Stimulated activated CD8-positive, alpha-beta memory T cell treated with anti-CD3 and anti-CD28 coated beads, Interleukin-7, amount 100 ng/mL, for 24 hours (primary cell): ENCODE data around the gene ARHGAP1.

Experiments
- DNase-seq: peaks from one replicate; pipeline ENCODE4 v3.0.0-alpha.2; 2020; ENCODE audit warnings: low read depth

The ARHGAP1 gene

DNA sequence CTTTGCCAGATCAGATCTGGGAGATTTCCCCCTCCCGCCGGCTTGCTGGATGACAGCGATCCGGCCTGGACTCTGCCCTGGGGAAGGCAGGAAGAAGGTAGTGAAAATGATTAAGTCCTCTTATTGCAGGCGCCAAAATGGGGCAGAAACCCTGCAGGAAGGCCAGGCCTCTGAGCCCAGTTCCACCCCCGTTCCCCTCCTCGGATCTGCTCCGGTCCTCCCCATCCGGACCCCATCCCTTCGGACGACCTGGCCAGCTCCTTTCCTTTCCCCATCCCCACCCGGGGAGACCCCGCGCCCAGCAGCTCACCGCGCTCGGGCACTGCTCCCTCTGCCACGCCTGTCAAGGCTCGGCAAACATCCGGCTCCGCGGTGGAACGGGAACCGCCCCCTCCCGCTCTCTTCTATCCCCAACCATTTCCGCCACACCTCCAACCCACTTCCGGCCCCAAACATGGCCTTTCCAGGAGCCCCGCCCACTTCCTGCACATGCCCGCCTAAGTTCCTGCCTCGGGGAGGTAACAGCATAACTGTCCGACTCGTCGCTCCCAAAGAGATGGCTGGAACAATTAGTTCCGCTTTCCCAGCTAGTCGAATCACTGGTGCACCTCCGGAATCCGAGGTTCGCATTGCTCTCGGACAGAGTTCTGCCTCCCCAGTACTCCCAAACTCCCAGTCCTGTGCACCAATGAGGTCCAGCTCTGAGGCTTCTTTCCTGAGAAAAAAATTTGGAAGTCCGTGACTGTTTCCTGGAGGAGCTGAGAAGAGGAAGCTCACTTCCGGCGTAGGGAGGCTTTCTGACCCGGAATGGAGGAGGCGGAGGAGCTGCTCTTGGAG lies at the start of gene ARHGAP1, which contains the start of gene ZNF408:
ARHGAP1 (minus strand) TSS at position 379 of the 837 bp plus-strand sequence. CDS start 4,512 bp downstream, outside the sequence.
ZNF408 (plus strand) TSS at position 791 of the 837 bp plus-strand sequence; CDS start at position 808, 17 bp downstream.
- peak; percentile 99 for DNase-seq

DNA sequence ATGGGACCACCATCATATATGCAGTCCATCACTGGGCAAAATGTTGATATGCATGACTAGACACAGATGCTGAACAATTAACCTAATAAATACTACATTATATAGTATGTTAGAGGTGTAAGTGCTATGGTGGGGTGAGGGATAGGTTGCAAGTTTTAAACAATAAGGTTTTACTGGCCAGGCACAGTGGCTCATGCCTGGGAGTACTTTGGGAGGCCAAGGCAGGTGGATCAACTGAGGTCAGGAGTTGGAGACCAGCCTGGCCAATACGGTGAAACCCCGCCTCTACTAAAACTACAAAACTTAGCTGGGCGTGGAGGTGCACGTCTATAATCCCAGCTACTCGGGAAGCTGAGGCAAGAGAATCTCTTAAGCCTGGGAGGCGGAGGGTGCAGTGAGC lies 46.7 kb upstream of the ARHGAP1 start:
- no peak for DNase-seq

DNA sequence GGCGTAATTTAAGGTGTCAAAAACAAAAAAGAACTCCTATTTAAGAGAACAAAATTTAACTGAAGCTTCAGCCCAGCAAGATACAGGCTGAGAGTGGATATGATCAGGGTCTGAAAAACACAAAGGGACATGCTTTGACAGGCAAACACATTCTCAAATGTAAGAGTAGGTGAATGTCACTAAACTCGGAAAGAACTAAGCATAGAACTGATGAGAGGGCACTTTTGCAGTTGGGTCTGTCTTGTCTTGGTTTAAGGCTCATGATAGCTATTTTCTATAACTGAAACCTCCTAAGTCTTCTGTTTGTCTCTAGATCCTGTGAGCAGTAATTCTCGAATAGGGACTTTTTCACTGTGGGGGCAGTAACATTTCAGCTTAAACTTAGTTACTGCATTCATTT lies 45.6 kb upstream of the ARHGAP1 start:
- DNase-seq: no peak

DNA sequence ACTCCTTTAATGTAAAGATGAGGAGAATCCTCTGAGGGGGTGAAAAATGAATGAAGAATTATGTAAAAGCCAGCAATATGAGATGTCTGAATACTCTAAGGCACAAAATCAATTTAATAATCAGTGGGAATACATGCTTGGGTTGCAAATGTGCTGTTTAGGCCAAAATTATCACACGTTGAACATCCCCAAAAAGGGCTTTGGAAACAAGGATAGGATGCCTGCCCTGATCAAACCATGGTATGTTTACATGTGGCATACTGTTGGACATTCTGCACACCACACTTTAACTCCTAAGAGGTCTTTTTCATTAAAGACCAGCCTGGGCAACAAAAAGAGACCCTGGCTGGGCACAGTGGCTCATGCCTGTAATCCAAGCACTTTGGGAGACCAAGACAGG lies 44.9 kb upstream of the ARHGAP1 start:
- DNase-seq: no peak

DNA sequence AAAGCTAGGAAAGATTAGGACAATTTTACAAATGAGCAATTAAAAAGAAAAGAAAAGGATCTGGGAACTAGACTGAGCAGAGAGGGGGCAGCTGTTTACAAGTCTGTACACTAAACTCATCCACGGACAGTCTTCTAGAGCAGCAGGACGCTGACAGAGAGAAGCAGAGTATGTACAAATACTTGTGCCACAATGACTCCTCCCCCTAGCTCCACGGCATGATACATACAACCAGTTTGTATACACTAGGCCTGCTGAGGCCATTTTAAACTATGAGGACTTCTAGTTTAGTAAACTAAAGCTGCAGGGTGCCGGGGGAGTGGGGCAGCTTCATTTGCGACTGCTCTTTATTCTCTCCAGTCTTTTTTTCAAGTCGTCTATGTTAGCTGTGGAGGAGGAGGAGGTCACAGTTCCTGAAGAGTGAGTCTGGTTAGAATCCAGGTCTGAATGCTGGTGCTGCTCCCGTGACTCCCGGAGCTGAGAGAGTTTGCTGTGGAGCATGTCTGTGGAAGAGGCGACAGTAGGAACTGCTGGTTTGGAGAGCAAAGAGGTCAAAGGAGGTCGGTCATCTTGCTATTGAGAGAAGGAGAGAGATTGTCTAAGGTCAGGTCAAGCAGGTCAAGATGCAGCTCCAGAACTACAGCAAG lies 43.4 kb upstream of the ARHGAP1 start:
- no peak for DNase-seq

DNA sequence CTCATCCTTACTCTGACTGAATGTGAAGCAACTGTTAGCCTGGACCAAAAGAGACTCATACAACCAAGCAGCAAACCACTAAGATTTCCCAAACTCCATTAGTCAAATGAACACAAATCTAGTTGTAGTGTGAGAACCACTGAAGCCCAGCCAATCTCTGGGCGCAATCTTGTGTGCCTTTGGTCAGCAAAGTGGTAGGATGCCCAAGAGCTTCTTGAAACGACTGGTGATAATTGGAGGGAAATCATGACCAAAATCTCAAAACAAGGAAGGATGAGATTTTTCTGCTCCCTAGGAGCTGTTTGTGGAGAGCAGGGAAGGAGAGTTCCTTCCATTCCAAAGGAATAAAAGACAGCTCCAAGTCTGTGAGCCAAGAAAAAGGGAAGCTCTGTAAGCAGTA lies 42.6 kb upstream of the ARHGAP1 start:
- DNase-seq: no peak

DNA sequence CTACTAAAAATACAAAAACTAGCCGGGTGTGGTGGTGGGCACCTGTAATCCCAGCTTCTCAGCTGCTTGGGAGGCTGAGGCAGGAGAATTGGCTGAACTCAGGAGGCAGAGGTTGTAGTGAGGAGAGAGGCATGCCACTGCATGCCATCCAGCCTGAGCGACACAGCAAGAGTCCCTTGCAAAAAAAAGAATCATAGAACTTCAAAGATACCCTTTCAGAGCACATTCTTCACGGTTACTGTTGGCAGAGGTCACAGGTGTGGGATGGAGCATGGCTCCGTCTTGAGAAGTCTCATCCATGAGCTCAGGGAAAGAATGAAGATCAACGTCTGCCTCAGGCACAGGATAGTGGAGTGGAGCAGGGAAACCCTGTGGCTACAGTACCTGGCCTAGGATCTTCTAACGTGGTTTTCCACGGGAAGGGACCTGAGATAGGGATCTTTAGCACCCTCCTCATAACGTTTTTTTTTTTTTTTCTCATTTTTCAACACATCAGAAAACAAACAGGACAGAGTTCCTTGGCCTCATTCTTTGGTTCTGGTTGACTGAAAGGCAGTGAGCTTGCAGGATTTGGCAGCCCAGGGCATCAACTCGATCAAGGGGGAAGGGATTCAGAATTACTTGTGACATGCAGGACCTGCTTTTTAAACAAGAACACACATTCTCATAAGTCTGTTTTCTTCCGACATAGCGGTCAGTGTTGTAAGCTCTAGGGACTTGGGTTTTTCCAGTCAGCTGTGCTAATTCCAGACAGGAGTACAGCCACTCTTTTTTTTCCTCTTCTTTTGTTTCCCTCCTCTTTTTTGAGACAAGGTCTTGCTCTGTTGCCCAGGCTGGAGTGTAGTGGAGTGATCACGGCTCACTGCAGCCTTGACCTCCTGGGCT lies 41.4 kb upstream of the ARHGAP1 start:
- no peak for DNase-seq

DNA sequence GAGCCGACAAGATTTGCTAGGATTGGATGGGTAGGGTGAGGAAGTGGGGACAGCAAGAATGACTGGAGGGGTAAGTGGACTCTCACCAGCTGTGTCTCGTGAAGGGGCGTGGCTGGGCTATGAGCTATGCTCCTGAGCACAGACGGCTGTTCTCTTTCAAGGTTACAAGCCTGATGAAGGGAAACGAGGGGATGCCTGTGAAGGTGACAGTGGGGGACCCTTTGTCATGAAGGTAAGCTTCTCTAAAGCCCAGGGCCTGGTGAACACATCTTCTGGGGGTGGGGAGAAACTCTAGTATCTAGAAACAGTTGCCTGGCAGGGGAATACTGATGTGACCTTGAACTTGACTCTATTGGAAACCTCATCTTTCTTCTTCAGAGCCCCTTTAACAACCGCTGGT lies 38.5 kb upstream of the ARHGAP1 start:
- DNase-seq: no peak

DNA sequence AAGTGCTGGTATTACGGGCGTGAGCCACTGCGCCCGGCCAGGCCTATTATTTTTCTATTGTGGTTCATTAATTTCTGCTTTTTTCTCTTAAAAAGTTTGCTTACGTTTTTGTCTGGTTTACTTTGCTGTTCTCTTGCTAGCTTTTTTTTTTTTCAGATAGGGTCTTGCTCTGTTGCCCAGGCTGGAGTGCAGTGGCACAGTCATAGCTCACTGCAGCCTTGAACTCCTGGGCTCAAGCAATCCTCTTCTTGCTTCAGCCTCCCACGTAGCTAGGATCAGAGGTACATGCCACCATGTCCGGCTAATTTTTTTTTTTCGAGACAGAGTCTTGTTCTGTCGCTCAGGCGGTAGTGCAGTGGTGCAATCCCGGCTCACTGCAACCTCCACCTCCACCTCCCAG lies 37.3 kb upstream of the ARHGAP1 start:
- DNase-seq: no peak

DNA sequence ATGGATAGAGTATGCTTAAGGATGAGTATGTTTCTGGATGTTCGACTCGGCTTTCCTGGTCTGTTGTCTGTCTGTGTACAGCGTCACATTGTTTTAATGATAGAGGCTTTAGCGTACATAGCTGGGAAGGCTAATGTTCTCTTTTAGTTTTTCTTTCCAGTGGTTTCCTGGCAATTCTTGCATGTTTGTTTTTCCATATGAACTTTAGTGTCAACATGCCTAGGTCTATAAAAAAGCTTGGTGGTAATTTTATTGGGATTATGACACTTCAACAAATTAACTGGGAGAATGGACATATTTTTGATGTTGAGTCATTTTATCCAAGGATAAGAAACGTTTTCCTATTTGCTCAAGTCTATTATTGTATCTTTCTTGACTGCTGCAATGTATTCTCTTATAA lies 36.2 kb upstream of the ARHGAP1 start:
- DNase-seq: no peak

DNA sequence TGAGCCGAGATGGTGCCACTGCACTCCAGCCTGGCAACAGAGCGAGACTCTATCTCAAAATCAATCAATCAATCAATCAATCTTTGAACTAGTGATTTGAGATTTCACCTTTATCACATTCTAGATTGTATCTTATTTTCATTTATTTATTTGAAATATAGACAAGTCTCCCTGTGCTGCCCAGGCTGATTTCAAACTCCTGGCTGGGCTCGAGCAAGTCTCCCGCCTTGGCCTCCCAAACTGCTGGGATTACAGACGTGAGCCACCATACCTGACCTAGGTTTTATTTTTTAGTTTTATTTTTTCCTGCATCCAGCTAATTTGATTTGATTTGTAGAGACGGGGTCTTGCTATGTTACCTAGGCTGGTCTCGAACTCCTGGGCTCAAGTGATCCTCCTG lies 35.7 kb upstream of the ARHGAP1 start:
- no peak for DNase-seq

DNA sequence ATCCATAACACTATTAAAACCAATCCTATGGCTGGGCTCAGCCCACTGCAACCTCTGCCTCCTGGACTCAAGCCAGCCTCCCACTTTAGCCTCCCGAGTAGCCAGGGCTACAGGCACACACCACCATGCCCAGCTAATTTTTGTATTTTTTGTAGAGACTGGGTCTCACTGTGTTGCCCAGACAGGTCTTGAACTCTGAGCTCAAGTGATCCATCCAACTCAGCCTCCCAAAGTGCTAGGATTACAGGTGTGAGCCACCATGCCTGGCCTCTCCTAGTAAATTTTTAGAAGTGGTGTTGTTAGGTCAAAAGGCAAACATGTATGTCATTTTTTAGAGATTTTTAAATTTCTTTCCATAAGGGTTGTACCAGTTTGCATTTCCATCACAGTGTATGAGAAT lies 32.8 kb upstream of the ARHGAP1 start:
- DNase-seq: no peak

DNA sequence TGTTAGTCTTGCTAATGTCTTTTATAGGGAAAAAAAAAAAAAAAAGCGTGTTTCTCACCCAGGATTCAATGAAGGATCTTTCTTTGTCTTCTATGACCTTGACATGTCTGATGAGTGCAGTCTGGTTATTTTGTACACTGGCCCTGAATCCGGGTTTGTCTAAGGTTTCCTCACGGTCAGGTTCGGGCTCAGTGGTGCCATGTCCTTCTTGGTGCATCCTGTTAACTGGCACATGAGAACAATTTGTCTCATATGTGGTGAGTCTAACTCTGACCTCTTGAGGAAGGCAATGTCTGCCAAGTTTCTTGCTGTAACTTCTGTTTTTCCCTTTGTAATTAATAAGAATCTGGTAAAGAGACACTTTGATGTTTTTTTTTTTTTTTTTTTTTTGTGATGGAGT lies 31.1 kb upstream of the ARHGAP1 start:
- no peak for DNase-seq

DNA sequence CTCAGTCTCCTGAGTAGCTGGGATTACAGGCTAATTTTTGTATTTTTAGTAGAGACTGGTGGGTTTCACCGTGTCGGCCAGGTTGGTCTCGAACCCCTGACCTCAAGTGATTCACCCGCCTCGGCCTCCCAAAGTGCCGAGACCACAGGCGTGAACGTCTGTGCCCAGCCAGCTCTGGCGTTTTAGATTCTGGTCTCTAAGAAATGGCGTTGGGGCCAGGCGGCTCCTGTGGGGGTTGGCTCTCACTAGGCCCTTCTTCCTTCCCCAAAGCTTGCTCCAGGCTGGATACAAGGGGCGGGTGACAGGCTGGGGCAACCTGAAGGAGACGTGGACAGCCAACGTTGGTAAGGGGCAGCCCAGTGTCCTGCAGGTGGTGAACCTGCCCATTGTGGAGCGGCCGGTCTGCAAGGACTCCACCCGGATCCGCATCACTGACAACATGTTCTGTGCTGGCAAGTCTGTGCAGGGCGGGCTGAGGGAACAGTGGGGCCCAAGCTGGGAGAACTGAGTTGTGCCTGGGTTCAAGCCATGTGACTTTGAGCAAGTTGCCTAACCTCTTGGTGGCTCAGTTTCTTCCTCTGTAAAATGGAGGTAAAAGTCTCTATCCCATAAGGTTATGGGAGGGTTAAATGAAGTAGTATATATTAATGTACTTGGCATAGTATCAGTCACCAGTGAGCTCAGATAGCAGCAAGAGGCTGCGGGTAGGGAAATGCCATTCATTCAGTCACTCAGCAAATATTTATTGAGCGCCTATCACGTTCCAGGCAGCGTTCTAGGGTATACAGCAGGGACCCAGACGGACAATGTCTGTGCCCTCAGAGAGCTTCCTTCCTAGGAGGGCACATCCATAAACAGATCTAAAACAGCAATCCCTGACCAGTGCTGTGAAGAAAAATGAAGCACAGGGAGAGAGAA lies 28.9 kb upstream of the ARHGAP1 start:
- DNase-seq: no peak

DNA sequence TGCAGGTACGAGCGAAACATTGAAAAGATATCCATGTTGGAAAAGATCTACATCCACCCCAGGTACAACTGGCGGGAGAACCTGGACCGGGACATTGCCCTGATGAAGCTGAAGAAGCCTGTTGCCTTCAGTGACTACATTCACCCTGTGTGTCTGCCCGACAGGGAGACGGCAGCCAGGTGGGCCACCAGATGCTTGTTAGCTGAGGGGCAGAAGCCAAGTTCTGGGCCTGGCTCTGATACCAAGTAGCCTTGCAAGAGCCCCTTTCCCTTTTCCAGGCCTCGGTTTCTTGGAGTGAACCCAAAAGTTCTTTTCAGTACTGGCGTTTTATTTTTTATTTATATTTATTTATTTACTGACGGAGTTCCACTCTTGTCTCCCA lies 28.2 kb upstream of the ARHGAP1 start:
- DNase-seq: no peak

DNA sequence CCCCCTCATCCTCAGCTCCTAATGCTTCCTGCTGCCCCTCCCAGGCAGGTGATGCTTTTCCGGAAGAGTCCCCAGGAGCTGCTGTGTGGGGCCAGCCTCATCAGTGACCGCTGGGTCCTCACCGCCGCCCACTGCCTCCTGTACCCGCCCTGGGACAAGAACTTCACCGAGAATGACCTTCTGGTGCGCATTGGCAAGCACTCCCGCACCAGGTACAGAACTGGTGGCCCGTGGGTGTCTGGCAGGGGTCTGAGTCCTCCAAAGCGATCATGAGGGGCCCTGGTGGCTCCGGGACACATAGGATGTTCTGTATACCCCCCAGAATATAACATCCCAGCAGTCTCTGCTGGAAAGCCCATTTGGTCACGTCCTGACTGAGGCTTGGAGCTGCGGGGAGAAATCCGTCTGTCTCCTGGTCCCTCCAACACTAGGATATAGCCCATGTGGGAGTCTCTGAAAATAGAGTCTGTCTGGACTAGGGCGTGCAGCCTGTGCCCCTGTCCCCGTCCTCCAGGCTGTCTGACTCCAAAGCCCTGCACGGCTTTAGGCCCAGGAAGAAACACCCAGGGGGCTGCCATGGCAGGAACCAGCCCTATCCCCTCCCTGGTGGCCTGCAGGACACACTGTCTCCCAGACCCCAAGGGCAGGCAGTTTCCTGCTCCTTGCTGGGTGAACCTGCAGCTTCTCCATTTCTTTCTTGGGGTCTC lies 27.7 kb upstream of the ARHGAP1 start:
- no peak for DNase-seq

DNA sequence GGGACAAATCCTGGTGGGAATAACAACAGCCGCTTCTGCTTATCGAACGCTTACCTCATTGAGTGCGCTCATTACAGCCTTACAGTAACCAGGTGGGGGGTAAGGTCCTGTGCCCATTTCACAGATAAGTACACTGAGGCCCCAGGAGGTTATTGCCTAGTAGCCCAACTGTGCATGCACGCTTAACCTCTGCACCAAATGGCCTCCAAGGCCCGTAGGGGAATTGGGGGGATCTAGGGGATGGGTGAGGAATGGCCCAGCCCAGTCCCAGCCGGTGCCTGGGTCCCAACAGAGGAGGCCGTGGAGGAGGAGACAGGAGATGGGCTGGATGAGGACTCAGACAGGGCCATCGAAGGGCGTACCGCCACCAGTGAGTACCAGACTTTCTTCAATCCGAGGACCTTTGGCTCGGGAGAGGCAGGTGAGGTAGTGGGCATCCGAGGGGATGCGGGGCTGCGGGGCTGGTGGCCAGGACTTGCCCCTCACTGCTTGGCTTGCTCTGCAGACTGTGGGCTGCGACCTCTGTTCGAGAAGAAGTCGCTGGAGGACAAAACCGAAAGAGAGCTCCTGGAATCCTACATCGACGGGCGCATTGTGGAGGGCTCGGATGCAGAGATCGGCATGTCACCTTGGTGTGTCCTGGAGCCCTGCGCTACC lies 25.9 kb upstream of the ARHGAP1 start:
- no peak for DNase-seq

DNA sequence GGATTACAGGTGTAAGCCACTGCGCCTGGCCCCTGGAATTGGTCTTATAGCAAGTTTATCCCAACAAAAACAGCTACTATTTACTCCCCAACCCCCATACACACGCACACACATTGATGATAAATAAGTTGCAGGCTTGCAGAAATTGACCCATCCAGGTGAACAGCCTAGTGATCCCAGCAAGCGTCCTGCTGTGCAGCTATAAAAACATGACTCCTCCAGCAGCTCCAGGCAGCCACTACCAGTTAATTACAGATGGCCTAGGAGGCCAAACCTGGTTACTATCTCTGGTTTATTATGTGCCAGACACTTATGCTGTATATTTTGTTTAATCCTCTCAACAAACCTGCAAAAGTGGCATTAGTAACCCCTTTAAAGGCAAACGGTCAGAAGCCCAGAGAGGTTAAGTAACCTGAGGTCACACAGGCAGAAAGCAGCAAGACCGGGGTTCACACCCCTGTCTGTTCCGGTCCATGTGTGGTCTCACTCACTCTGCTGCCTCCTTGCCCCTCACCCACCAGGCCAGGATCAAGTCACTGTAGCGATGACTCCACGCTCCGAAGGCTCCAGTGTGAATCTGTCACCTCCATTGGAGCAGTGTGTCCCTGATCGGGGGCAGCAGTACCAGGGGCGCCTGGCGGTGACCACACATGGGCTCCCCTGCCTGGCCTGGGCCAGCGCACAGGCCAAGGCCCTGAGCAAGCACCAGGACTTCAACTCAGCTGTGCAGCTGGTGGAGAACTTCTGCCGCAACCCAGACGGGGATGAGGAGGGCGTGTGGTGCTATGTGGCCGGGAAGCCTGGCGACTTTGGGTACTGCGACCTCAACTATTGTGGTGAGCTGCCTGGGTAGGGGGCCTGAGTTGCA lies 25.2 kb upstream of the ARHGAP1 start:
- no peak for DNase-seq

DNA sequence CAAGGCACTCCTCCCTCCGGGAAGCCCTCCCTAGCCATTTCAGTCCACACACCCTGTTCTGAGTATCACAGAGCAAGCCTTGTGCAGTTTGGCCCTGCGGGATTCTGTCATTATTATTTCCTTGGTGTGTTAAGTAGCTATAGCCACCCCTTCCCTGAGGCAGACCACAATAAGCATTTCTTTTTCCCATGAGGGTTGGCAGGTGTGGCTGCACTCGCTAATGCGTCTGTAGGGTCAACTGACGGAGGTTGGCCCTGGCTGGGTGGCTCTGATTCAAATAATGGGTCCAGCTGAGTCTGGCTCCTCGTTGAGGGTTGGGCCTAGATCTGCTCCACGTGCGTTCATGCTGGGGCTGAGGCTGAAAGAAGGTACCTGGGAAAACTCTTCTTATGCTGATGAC lies 23.7 kb upstream of the ARHGAP1 start:
- DNase-seq: no peak

DNA sequence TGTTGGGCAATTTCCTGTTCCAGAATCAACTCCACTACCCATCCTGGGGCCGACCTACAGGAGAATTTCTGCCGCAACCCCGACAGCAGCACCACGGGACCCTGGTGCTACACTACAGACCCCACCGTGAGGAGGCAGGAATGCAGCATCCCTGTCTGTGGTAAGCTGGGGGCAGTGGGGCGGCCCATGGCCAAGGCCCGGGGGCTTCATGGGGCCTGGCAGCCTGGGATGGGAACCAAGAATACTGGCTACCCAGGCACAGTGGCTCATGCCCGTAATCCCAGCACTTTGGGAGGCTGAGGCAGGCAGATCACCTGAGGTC lies 22.9 kb upstream of the ARHGAP1 start:
- no peak for DNase-seq
